HCT116 (cell line): Measurements from ENCODE around the gene ADGRV1. TPM values are rescaled to one million over a fixed set of nuclear protein-coding genes. Genes with fewer than 3 reads are reported as not detected.

Source experiments
- ATAC-seq: fragments of 200-7000 bp; cut with Tn5 transposase; 2 replicates; pipeline ENCODE4 v1.9.1; 2020; ENCODE audit warnings: mild to moderate bottlenecking, moderate library complexity
- BruUV-seq: library from RNA; stranded (reverse); fragments of 400-500 nt; replicated peaks from 2 replicates; lab custom pipeline; 2021; lab: Mats Ljungman, UMichigan
- CTCF ChIA-PET: fragments of 300-600 bp; sonication (Branson Sonifier 250); formaldehyde crosslinking; loops from one replicate; lab custom pipeline; 2021; ENCODE audit warnings: antibody characterized with exemption; lab: Charles Lee
- POLR2A ChIA-PET: fragments of 300-600, 350-600 bp; sonication (Branson Sonifier 250); formaldehyde crosslinking; loops from one replicate; lab custom pipeline; 2021; ENCODE audit warnings: antibody characterized with exemption; lab: Charles Lee
- RAD21 ChIA-PET, 2 experiments: fragments of 300-600 bp; sonication (Branson Sonifier 250); formaldehyde crosslinking; loops; one replicate each; lab custom pipeline; 2023; ENCODE audit warnings: low total read pairs in 2 of 2; ENCODE audit not compliant: uncharacterized antibody in 2 of 2, unreplicated experiment in 2 of 2, low non-redundant PET in 1 of 2; lab: Charles Lee
- DNase-seq: peaks from one replicate; pipeline ENCODE4 v3.0.0-alpha.2; 2010; ENCODE audit warnings: low read depth, low spot score
- H2AFZ ChIP-seq: fragments of 200-600 bp; shearing (Covaris generic), sonication (generic); 2 replicates; pipeline ENCODE4 v1.6.1; 2017; ENCODE audit warnings: low read depth, mixed run types, mixed read lengths, antibody characterized with exemption, low read length; ENCODE audit not compliant: poor library complexity, severe bottlenecking
- H3K27ac ChIP-seq: 2 replicates; pipeline ENCODE4 v1.5.1; 2012; ENCODE audit warnings: low read depth, low read length
- H3K27me3 ChIP-seq: fragments of 200-600 bp; sonication (generic); 2 replicates; pipeline ENCODE4 v1.6.1; 2016; ENCODE audit warnings: mixed run types, low read length, mixed read lengths; ENCODE audit not compliant: insufficient read depth
- H3K36me3 ChIP-seq, 2 experiments: fragments of 200-500 bp in 1 of 2; fragments of 200-600 bp in 1 of 2; sonication (Bioruptor generic) in 1 of 2; sonication (generic) in 1 of 2; 2 replicates each; pipeline versions ENCODE4 v1.5.1 to v1.6.1; 2014 to 2016; ENCODE audit warnings: low read length in 2 of 2, inconsistent platforms in 1 of 2, mixed read lengths in 1 of 2, mixed run types in 1 of 2; ENCODE audit not compliant: insufficient read depth in 2 of 2, control insufficient read depth in 1 of 2
- H3K4me1 ChIP-seq, 2 experiments: fragments of 200-600 bp in 1 of 2; sonication (generic) in 1 of 2; 2 replicates each; pipeline versions ENCODE4 v1.5.1 to v1.6.1; 2012 to 2017; ENCODE audit warnings: low read length in 2 of 2, inconsistent platforms in 1 of 2, mild to moderate bottlenecking in 1 of 2, mixed read lengths in 1 of 2, mixed run types in 1 of 2, moderate library complexity in 1 of 2; ENCODE audit not compliant: insufficient read depth in 2 of 2, control insufficient read depth in 1 of 2
- H3K4me2 ChIP-seq: fragments of 200-600 bp; sonication (generic); 2 replicates; pipeline ENCODE4 v1.6.1; 2017; ENCODE audit warnings: mixed run types, low read length, mixed read lengths
- H3K4me3 ChIP-seq, 2 experiments: fragments of 200-600 bp in 1 of 2; sonication (generic) in 1 of 2; replicated peaks in 1 of 2; 2 replicates each; pipeline ENCODE4 v1.5.1; 2011 to 2016; ENCODE audit warnings: low read length in 2 of 2, control low read depth in 1 of 2, low read depth in 1 of 2, mild to moderate bottlenecking in 1 of 2, mixed read lengths in 1 of 2, mixed run types in 1 of 2
- H3K79me2 ChIP-seq: fragments of 200-600 bp; sonication (generic); 2 replicates; pipeline ENCODE4 v1.6.1; 2017; ENCODE audit warnings: mild to moderate bottlenecking, mixed run types, low read length, moderate library complexity, mixed read lengths; ENCODE audit not compliant: insufficient read depth
- H3K9ac ChIP-seq: fragments of 200-600 bp; sonication (generic); 2 replicates; pipeline ENCODE4 v1.6.1; 2016; ENCODE audit warnings: low read length, mixed read lengths
- H3K9me2 ChIP-seq: fragments of 200-600 bp; sonication (generic), shearing (Covaris generic); 2 replicates; pipeline ENCODE4 v1.6.1; 2017; ENCODE audit warnings: mixed run types, mild to moderate bottlenecking, moderate library complexity; ENCODE audit not compliant: insufficient read depth
- H3K9me3 ChIP-seq, 2 experiments: fragments of 200-500 bp in 1 of 2; fragments of 200-600 bp in 1 of 2; sonication (Bioruptor generic) in 1 of 2; sonication (generic) in 1 of 2; 2 replicates each; pipeline ENCODE4 v1.6.1; 2014 to 2017; ENCODE audit warnings: low read length in 2 of 2, mixed read lengths in 2 of 2, inconsistent platforms in 1 of 2, low read depth in 1 of 2, mild to moderate bottlenecking in 1 of 2, mixed run types in 1 of 2, moderate library complexity in 1 of 2; ENCODE audit not compliant: control insufficient read depth in 1 of 2, insufficient read depth in 1 of 2
- H4K20me1 ChIP-seq: fragments of 200-600 bp; sonication (generic), shearing (Covaris generic); 2 replicates; pipeline ENCODE4 v1.6.1; 2017; ENCODE audit warnings: mixed run types, mild to moderate bottlenecking, moderate library complexity; ENCODE audit not compliant: insufficient read depth
- MAX ChIP-seq: IDR thresholded peaks from 2 replicates; pipeline ENCODE4 v1.6.1; 2012
- POLR2A ChIP-seq: IDR thresholded peaks from 2 replicates; pipeline ENCODE4 v1.7.0; 2011; ENCODE audit warnings: borderline replicate concordance; ENCODE audit not compliant: insufficient read depth, insufficient read length; ENCODE audit errors: extremely low read depth
- SIN3A ChIP-seq: IDR thresholded peaks from 2 replicates; pipeline ENCODE4 v1.6.1; 2012; ENCODE audit warnings: low read depth
- SP1 ChIP-seq: IDR thresholded peaks from 2 replicates; pipeline ENCODE4 v1.6.1; 2012; ENCODE audit warnings: low read depth
- ZFX ChIP-seq: fragments of 450-650 bp; IDR thresholded peaks from 2 replicates; pipeline ENCODE4 v1.6.1; 2017
- intact Hi-C: fragments of 100-400 bp; cut with micrococcal nuclease; formaldehyde crosslinking; loops from 2 replicates; pipeline ENCODE4 v1.10.0; 2022
- total RNA-seq: library from RNA; stranded (reverse); gene quantifications from one replicate; pipeline ENCODE4 v1.2.1, GENCODE V29; 2021; ENCODE audit not compliant: unreplicated experiment

Gene ADGRV1
- total RNA-seq, 1 experiment from 2014 or later = 6.0 TPM

GRCh38 chr5:91103353-91104061, 544.9 kb downstream of the ADGRV1 start:
- peaks cover 0 to 4% of the 10 kb centered on the region in 2 experiments; a peak in 1 of 4 replicates for H3K4me1 ChIP-seq
- CTCF ChIA-PET = interaction anchor here (1.3 kb wide), 1 partner anchor 316 kb away, joined by 4 read pairs; no protein-coding TSS in a partner anchor
- RAD21 ChIA-PET = no interaction called here
- no TSS peak for BruUV-seq
- H3K9me2 ChIP-seq = no peaks in the 10 kb centered on the region
- no peaks in the 10 kb centered on the region for H4K20me1 ChIP-seq
- no peak overlapping the region for H3K4me3 ChIP-seq
- no peak for TF ChIP-seq ZFX
- TF ChIP-seq SIN3A = no peak
- no peak for TF ChIP-seq SP1
- TF ChIP-seq MAX = no peak
- ATAC-seq = no peak
- POLR2A ChIA-PET = interaction anchor here (0.7 kb wide), 1 partner anchor 12 kb away, joined by 3 read pairs; no protein-coding TSS in a partner anchor
- intact Hi-C loops = loop anchor here (5.0 kb wide), 2 partner anchors 236 to 299 kb away; no protein-coding TSS in a partner anchor
- no peaks in the 10 kb centered on the region for H3K27me3 ChIP-seq
- no peak overlapping the region for H2AFZ ChIP-seq
- no peaks in the 10 kb centered on the region for H3K79me2 ChIP-seq
- no peak overlapping the region for H3K27ac ChIP-seq
- H3K9ac ChIP-seq = no peak overlapping the region
- H3K9me3 ChIP-seq = no peaks in the 10 kb centered on the region
- H3K4me2 ChIP-seq = no peak overlapping the region
- no peak for DNase-seq
- H3K36me3 ChIP-seq = no peaks in the 10 kb centered on the region

GRCh38 chr5:91104062-91104448, 545.5 kb downstream of the ADGRV1 start:
- no peak overlapping the region for H3K27ac ChIP-seq
- H3K9me2 ChIP-seq = no peaks in the 10 kb centered on the region
- H3K4me2 ChIP-seq = no peak overlapping the region
- BruUV-seq = no TSS peak
- H3K27me3 ChIP-seq = no peaks in the 10 kb centered on the region
- H3K4me1 ChIP-seq = peaks cover 0 to 4% of the 10 kb centered on the region in 2 experiments; a peak in 1 of 4 replicates
- no peak overlapping the region for H2AFZ ChIP-seq
- POLR2A ChIA-PET = interaction anchor here (0.7 kb wide), 1 partner anchor 11 kb away, joined by 3 read pairs; no protein-coding TSS in a partner anchor
- no peaks in the 10 kb centered on the region for H3K9me3 ChIP-seq
- H4K20me1 ChIP-seq = no peaks in the 10 kb centered on the region
- DNase-seq (no peak), ATAC-seq (no peak)
- H3K36me3 ChIP-seq = no peaks in the 10 kb centered on the region
- no peak overlapping the region for H3K4me3 ChIP-seq
- no peak for TF ChIP-seq SP1
- TF ChIP-seq POLR2A = no peak
- no peak overlapping the region for H3K9ac ChIP-seq
- RAD21 ChIA-PET = no interaction called here
- CTCF ChIA-PET = interaction anchor here (1.3 kb wide), 1 partner anchor 316 kb away, joined by 4 read pairs; no protein-coding TSS in a partner anchor
- no peaks in the 10 kb centered on the region for H3K79me2 ChIP-seq
- intact Hi-C loops = loop anchor here (5.0 kb wide), 2 partner anchors 237 to 298 kb away; no protein-coding TSS in a partner anchor
